NCI-H345 treated with DMSO at 0.1 percent for 48 hours (cell line): Measurements from ENCODE around the gene TBCCD1.
A peak's percentile ranks its signal among the peaks of the same experiment; 100 is the strongest.
"Not testable (repeated sequence)": the region's sequence is repeated elsewhere in the genome, so short reads cannot be mapped to it uniquely, and the experiment has no call there.

Experiments
- DNase-seq: peaks from one replicate; lab custom pipeline; 2025; ENCODE audit not compliant: unreplicated experiment; lab: John Stamatoyannopoulos, UW

TBCCD1 gene

GRCh38 chr3:186520957-186521842 is 45.9 kb downstream of the TBCCD1 start:
- no peak for DNase-seq

GRCh38 chr3:186520431-186520830 is 46.7 kb downstream of the TBCCD1 start:
- DNase-seq: no peak

GRCh38 chr3:186519021-186519658 is 48.0 kb downstream of the TBCCD1 start:
- no peak for DNase-seq

- DNase-seq: no peak
Observed at GRCh38 chr3:186517218-186517617, 49.9 kb downstream of the TBCCD1 start.

- no peak for DNase-seq
Observed at GRCh38 chr3:186516646-186517045, 50.5 kb downstream of the TBCCD1 start.

- no peak for DNase-seq
Observed at GRCh38 chr3:186515125-186515524, 52.0 kb downstream of the TBCCD1 start.

- DNase-seq: no peak
Observed at GRCh38 chr3:186514296-186515002, 52.7 kb downstream of the TBCCD1 start.

- no peak for DNase-seq
Observed at GRCh38 chr3:186513386-186513785, 53.8 kb downstream of the TBCCD1 start.

- DNase-seq: no peak
Observed at GRCh38 chr3:186512570-186513302, 54.4 kb downstream of the TBCCD1 start.

- DNase-seq: no peak
Observed at GRCh38 chr3:186511702-186512101, 55.4 kb downstream of the TBCCD1 start.

- no peak for DNase-seq
Observed at GRCh38 chr3:186511245-186511644, 55.9 kb downstream of the TBCCD1 start.

- no peak for DNase-seq
Observed at GRCh38 chr3:186510374-186511079, 56.6 kb downstream of the TBCCD1 start.

- peak; percentile 80 for DNase-seq
Observed at GRCh38 chr3:186509423-186509822, 57.7 kb downstream of the TBCCD1 start.

GRCh38 chr3:186506857-186507256 is 60.3 kb downstream of the TBCCD1 start:
- DNase-seq: no peak

- no peak for DNase-seq
Observed at GRCh38 chr3:186506191-186506739, 60.9 kb downstream of the TBCCD1 start.

- DNase-seq: no peak
Observed at GRCh38 chr3:186502966-186503712, 64.0 kb downstream of the TBCCD1 start.

- DNase-seq: peak; percentile 19
Observed at GRCh38 chr3:186502138-186502948, 64.8 kb downstream of the TBCCD1 start.

GRCh38 chr3:186499949-186500348 is 67.2 kb downstream of the TBCCD1 start:
- not testable (repeated sequence) for DNase-seq

- not testable (repeated sequence) for DNase-seq
Observed at GRCh38 chr3:186498022-186498421, 69.1 kb downstream of the TBCCD1 start.
